RWPE2 (cell line): ENCODE results near the gene STK16.
"Not testable (repeated sequence)": the region's sequence is repeated elsewhere in the genome, so short reads cannot be mapped to it uniquely, and the experiment has no call there.

Source experiments
- ATAC-seq: fragments of 200-7000 bp; cut with Tn5 transposase; 3 replicates; pipeline ENCODE4 v1.9.1; 2021; ENCODE audit warnings: low read depth
- DNase-seq: peaks from one replicate; pipeline ENCODE4 v3.0.0-alpha.2; 2020; ENCODE audit warnings: low spot score
- H3K27ac ChIP-seq: fragments of 450-650 bp; 2 replicates; pipeline ENCODE4 v1.5.1; 2017; ENCODE audit warnings: mild to moderate bottlenecking; ENCODE audit not compliant: poor library complexity, severe bottlenecking
- H3K27me3 ChIP-seq: fragments of 250-450 bp; sonication (Bioruptor Pico); 2 replicates; pipeline ENCODE4 v1.5.1; 2021; ENCODE audit warnings: mild to moderate bottlenecking, moderate library complexity; ENCODE audit not compliant: insufficient read depth, poor library complexity, severe bottlenecking
- H3K36me3 ChIP-seq: fragments of 250-450 bp; sonication (Bioruptor Pico); 2 replicates; pipeline ENCODE4 v1.5.1; 2020; ENCODE audit warnings: low read depth, mild to moderate bottlenecking, moderate library complexity
- H3K4me1 ChIP-seq: fragments of 250-450 bp; sonication (Bioruptor Pico); 2 replicates; pipeline ENCODE4 v1.5.1; 2021; ENCODE audit warnings: mild to moderate bottlenecking, moderate library complexity; ENCODE audit not compliant: insufficient read depth, poor library complexity, severe bottlenecking
- H3K4me3 ChIP-seq: fragments of 250-450 bp; sonication (Bioruptor Pico); 2 replicates; pipeline ENCODE4 v1.5.1; 2021; ENCODE audit warnings: mild to moderate bottlenecking, moderate library complexity; ENCODE audit not compliant: severe bottlenecking
- H3K9me3 ChIP-seq: fragments of 250-450 bp; sonication (Bioruptor Pico); 2 replicates; pipeline ENCODE4 v1.5.1; 2021; ENCODE audit warnings: mild to moderate bottlenecking, moderate library complexity; ENCODE audit not compliant: severe bottlenecking
- CTCF ChIP-seq: fragments of 450-650 bp; IDR thresholded peaks from one replicate; pipeline ENCODE4 v1.5.1; 2017; ENCODE audit warnings: mild to moderate bottlenecking, moderate library complexity; ENCODE audit not compliant: poor library complexity, severe bottlenecking

The STK16 gene

GRCh38 chr2:219252570-219252899 lies 7.3 kb downstream of the STK16 start:
- DNase-seq (no peak), ATAC-seq (no peak)
- no peaks in the 10 kb centered on the region for H3K9me3 ChIP-seq
- no peak for TF ChIP-seq CTCF
- H3K36me3 ChIP-seq, result peaks cover 35% of the 10 kb centered on the region
- peak overlapping the region; percentile 67 for H3K4me3 ChIP-seq
- H3K27me3 ChIP-seq, result no peaks in the 10 kb centered on the region
- peak overlapping the region; percentile 97 for H3K27ac ChIP-seq
- H3K4me1 ChIP-seq, result peaks cover 43% of the 10 kb centered on the region

GRCh38 chr2:219252900-219253752 lies 7.8 kb downstream of the STK16 start, which contains the start of gene TUBA4B:
Gene TUBA4B (plus strand): TSS chr2:219253243. CDS start chr2:219253408, 165 bp downstream.
- ATAC-seq (peak; percentile 33), DNase-seq (peak; percentile 64)
- H3K27me3 ChIP-seq, result no peaks in the 10 kb centered on the region

GRCh38 chr2:219253753-219254589 lies 8.7 kb downstream of the STK16 start, which contains the start of gene TUBA4A:
Gene TUBA4A (minus strand): TSS chr2:219253918. CDS start chr2:219253858, 60 bp downstream.
- TF ChIP-seq CTCF, result no peak
- ATAC-seq, result peak; percentile 50
- H3K27ac ChIP-seq, result peak within 1 kb of the TSS; percentile 97

More at GRCh38 chr2:219252900-219253752, 7.8 kb downstream of the STK16 start, which contains the start of gene TUBA4B:
- H3K36me3 ChIP-seq, result peaks cover 29% of the 10 kb centered on the region
- TF ChIP-seq CTCF, result no peak
- H3K9me3 ChIP-seq, result no peaks in the 10 kb centered on the region
- H3K27ac ChIP-seq, result peak within 1 kb of the TSS; percentile 97
- H3K4me3 ChIP-seq, result peak within 1 kb of the TSS; percentile 67
- peaks cover 40% of the 10 kb centered on the region for H3K4me1 ChIP-seq

GRCh38 chr2:219254590-219255201 lies 9.4 kb downstream of the STK16 start:
- no peak for DNase-seq
- H3K9me3 ChIP-seq, result no peaks in the 10 kb centered on the region
- peaks cover 25% of the 10 kb centered on the region for H3K36me3 ChIP-seq
- no peak overlapping the region for H3K27ac ChIP-seq
- H3K4me3 ChIP-seq, result peak overlapping the region; percentile 67
- no peak for ATAC-seq
- H3K27me3 ChIP-seq, result no peaks in the 10 kb centered on the region
- TF ChIP-seq CTCF, result no peak
- peaks cover 27% of the 10 kb centered on the region for H3K4me1 ChIP-seq

More at GRCh38 chr2:219253753-219254589, 8.7 kb downstream of the STK16 start, which contains the start of gene TUBA4A:
- Histone ChIP-seq H3K27me3 (no peaks in the 10 kb centered on the region), H3K36me3 (peaks cover 25% of the 10 kb centered on the region), H3K4me1 (peaks cover 32% of the 10 kb centered on the region), H3K9me3 (no peaks in the 10 kb centered on the region), H3K4me3 (peak within 1 kb of the TSS; percentile 67)
- peak; percentile 83 for DNase-seq

- not testable (repeated sequence) for DNase-seq, H3K27ac ChIP-seq, H3K4me3 ChIP-seq, H3K4me1 ChIP-seq, H3K27me3 ChIP-seq, H3K36me3 ChIP-seq, ATAC-seq, H3K9me3 ChIP-seq
Observed at GRCh38 chr2:219258942-219259341, 13.7 kb downstream of the STK16 start.
